ENCODE results near the gene GAGE12H. TPM values are rescaled to one million over a fixed set of nuclear protein-coding genes. Genes with fewer than 3 reads are reported as not detected.
A peak's percentile ranks its signal among the peaks of the same experiment; 100 is the strongest.

GAGE12H gene
- total RNA-seq, 1 donor from 2014 or later, result not detected

- no peak overlapping the region for H3K27ac Mint-ChIP-seq
- H3K9me3 Mint-ChIP-seq, result peaks cover 7% of the 10 kb centered on the region
- no peak for DNase-seq (ENCODE audit: extremely low spot score, unreplicated experiment)
- TF ChIP-seq CTCF (conservative IDR thresholded peaks at IDR 0.05), result no peak
- no peak overlapping the region for H3K4me3 Mint-ChIP-seq
- no peaks in the 10 kb centered on the region for H3K4me1 Mint-ChIP-seq (ENCODE audit: unreplicated experiment)
- H3K27me3 Mint-ChIP-seq, result no peaks in the 10 kb centered on the region
- no peaks in the 10 kb centered on the region for H3K36me3 Mint-ChIP-seq
These were observed 31.1 kb downstream of the GAGE12H start for GRCh38 chrX:49610718-49611310.

- Mint-ChIP-seq H3K27me3 (no peaks in the 10 kb centered on the region), H3K4me1 (ENCODE audit: unreplicated experiment) (no peaks in the 10 kb centered on the region)
- no peak for DNase-seq (ENCODE audit: extremely low spot score, unreplicated experiment)
These were observed 38.8 kb downstream of the GAGE12H start for GRCh38 chrX:49618574-49618973.

GRCh38 chrX:49627086-49627777, 47.5 kb downstream of the GAGE12H start:
- Mint-ChIP-seq H3K36me3 (no peaks in the 10 kb centered on the region), H3K4me1 (ENCODE audit: unreplicated experiment) (no peaks in the 10 kb centered on the region), H3K27ac (no peak overlapping the region), H3K4me3 (no peak overlapping the region), H3K9me3 (no peaks in the 10 kb centered on the region), H3K27me3 (no peaks in the 10 kb centered on the region)
- no peak for DNase-seq (ENCODE audit: extremely low spot score, unreplicated experiment)
- peak; percentile 36 for TF ChIP-seq CTCF (conservative IDR thresholded peaks at IDR 0.05)

More at GRCh38 chrX:49618574-49618973, 38.8 kb downstream of the GAGE12H start:
- no peaks in the 10 kb centered on the region for H3K9me3 Mint-ChIP-seq
- no peak overlapping the region for H3K4me3 Mint-ChIP-seq
- TF ChIP-seq CTCF (conservative IDR thresholded peaks at IDR 0.05), result no peak
- no peak overlapping the region for H3K27ac Mint-ChIP-seq
- H3K36me3 Mint-ChIP-seq, result no peaks in the 10 kb centered on the region

Other genes with a start within 250 kb of the GAGE12H start
- gene GAGE13, start 248.4 kb upstream of the GAGE12H start, total RNA-seq (ENCODE audit: low replicate concordance), result not detected in 2 replicates
- gene GAGE12C, start 47.8 kb upstream of the GAGE12H start, total RNA-seq (ENCODE audit: low replicate concordance), result not detected in 2 replicates
- not detected in 2 replicates for gene GAGE12D, start 38.2 kb upstream of the GAGE12H start, total RNA-seq (ENCODE audit: low replicate concordance)
- gene GAGE12E, start 28.7 kb upstream of the GAGE12H start, total RNA-seq (ENCODE audit: low replicate concordance), result not detected in 2 replicates
- gene GAGE12F, start 19.1 kb upstream of the GAGE12H start, total RNA-seq (ENCODE audit: low replicate concordance), result not detected in 2 replicates
- not detected in 2 replicates for gene GAGE12G, start 9.5 kb upstream of the GAGE12H start, total RNA-seq (ENCODE audit: low replicate concordance)
- gene GAGE2A, start 9.5 kb downstream of the GAGE12H start, total RNA-seq (ENCODE audit: low replicate concordance), result not detected in 2 replicates
- gene GAGE1, start 19.1 kb downstream of the GAGE12H start, total RNA-seq (ENCODE audit: low replicate concordance), result not detected in 2 replicates
- not detected in 2 replicates for gene PAGE1, start 116.0 kb downstream of the GAGE12H start, total RNA-seq (ENCODE audit: low replicate concordance)
- gene PAGE4, start 249.4 kb downstream of the GAGE12H start, total RNA-seq (ENCODE audit: low replicate concordance), result not detected in 2 replicates

Data from type B pancreatic cell (in vitro differentiated cells).